H1 (cell line): ENCODE data around the gene NLRP6.

Source experiments
- ASH2L ChIP-seq: fragments of 200-600, 300-600 bp; sonication (generic); IDR thresholded peaks from one replicate; pipeline ENCODE4 v1.7.1; 2017; ENCODE audit warnings: low read length
- CEBPB ChIP-seq: IDR thresholded peaks from 2 replicates; pipeline ENCODE4 v1.6.1; 2012; ENCODE audit warnings: low read depth, low read length
- CTCF ChIP-seq, 3 experiments: IDR thresholded peaks; 1 replicate in 2 of 3; 2 replicates in 1 of 3; pipeline versions ENCODE4 v1.5.1 to v1.6.1; 2011; ENCODE audit warnings: low read length in 3 of 3, mild to moderate bottlenecking in 3 of 3, inconsistent platforms in 2 of 3, low read depth in 1 of 3, moderate library complexity in 1 of 3; ENCODE audit not compliant: insufficient read depth in 1 of 3; ENCODE audit errors: control extremely low read depth in 1 of 3
- POLR2A ChIP-seq, 2 experiments: IDR thresholded peaks; 1 replicate in 1 of 2; 2 replicates in 1 of 2; pipeline ENCODE4 v1.6.1; 2011; ENCODE audit warnings: low read depth in 2 of 2, low read length in 2 of 2, mild to moderate bottlenecking in 2 of 2; ENCODE audit errors: control extremely low read depth in 1 of 2
- SP1 ChIP-seq: IDR thresholded peaks from 2 replicates; pipeline ENCODE4 v1.6.1; 2011; ENCODE audit warnings: low read depth, low read length
- TBP ChIP-seq: IDR thresholded peaks from 2 replicates; pipeline ENCODE4 v1.6.1; 2011; ENCODE audit warnings: low read depth, low read length, improper control_type of control experiment
- TEAD4 ChIP-seq: IDR thresholded peaks from 2 replicates; pipeline ENCODE4 v1.6.1; 2012; ENCODE audit warnings: low read depth, low read length, inconsistent platforms, mixed read lengths

- TF ChIP-seq CEBPB (no peak), CTCF (IDR thresholded peaks at IDR 0.05; ENCODE audit: control extremely low read depth in 1 of 3, insufficient read depth in 1 of 3, low read depth in 1 of 3, low read length in 3 of 3) (no peak), POLR2A (IDR thresholded peaks at IDR 0.05; ENCODE audit: control extremely low read depth in 1 of 2, low read depth in 2 of 2, low read length in 2 of 2) (no peak), ASH2L (no peak), TEAD4 (no peak), TBP (no peak), SP1 (no peak)
These were observed 7.0 kb downstream of the NLRP6 start for GRCh38 chr11:285021-285893.
